AG09319 (cell line): ENCODE measurements around the gene SSBP3.

ENCODE experiments used
- DNase-seq: peaks from one replicate; pipeline ENCODE4 v3.0.0-alpha.2; 2010; ENCODE audit warnings: low read depth; ENCODE audit errors: extremely low read depth
- CTCF ChIP-seq: IDR thresholded peaks from 2 replicates; pipeline ENCODE4 v1.5.1; 2011; ENCODE audit warnings: low read depth, mild to moderate bottlenecking, inconsistent platforms, low read length, moderate library complexity

The SSBP3 gene

GRCh38 chr1:54345116-54345515 is 61.1 kb downstream of the SSBP3 start:
- no peak for DNase-seq
- no peak for TF ChIP-seq CTCF

GRCh38 chr1:54342742-54343687 is 63.2 kb downstream of the SSBP3 start:
- no peak for TF ChIP-seq CTCF
- no peak for DNase-seq

- DNase-seq, result no peak
- no peak for TF ChIP-seq CTCF
Observed at GRCh38 chr1:54342288-54342687, 63.9 kb downstream of the SSBP3 start.

- no peak for TF ChIP-seq CTCF
- no peak for DNase-seq
Observed at GRCh38 chr1:54341763-54342162, 64.4 kb downstream of the SSBP3 start.

GRCh38 chr1:54340878-54341277 is 65.3 kb downstream of the SSBP3 start:
- no peak for TF ChIP-seq CTCF
- DNase-seq, result no peak

- TF ChIP-seq CTCF, result no peak
- DNase-seq, result no peak
Observed at GRCh38 chr1:54340434-54340833, 65.8 kb downstream of the SSBP3 start.

GRCh38 chr1:54339126-54339525 is 67.1 kb downstream of the SSBP3 start:
- DNase-seq, result no peak
- TF ChIP-seq CTCF, result no peak
